ENCODE results near the gene VSTM2L.

The VSTM2L gene

DNA sequence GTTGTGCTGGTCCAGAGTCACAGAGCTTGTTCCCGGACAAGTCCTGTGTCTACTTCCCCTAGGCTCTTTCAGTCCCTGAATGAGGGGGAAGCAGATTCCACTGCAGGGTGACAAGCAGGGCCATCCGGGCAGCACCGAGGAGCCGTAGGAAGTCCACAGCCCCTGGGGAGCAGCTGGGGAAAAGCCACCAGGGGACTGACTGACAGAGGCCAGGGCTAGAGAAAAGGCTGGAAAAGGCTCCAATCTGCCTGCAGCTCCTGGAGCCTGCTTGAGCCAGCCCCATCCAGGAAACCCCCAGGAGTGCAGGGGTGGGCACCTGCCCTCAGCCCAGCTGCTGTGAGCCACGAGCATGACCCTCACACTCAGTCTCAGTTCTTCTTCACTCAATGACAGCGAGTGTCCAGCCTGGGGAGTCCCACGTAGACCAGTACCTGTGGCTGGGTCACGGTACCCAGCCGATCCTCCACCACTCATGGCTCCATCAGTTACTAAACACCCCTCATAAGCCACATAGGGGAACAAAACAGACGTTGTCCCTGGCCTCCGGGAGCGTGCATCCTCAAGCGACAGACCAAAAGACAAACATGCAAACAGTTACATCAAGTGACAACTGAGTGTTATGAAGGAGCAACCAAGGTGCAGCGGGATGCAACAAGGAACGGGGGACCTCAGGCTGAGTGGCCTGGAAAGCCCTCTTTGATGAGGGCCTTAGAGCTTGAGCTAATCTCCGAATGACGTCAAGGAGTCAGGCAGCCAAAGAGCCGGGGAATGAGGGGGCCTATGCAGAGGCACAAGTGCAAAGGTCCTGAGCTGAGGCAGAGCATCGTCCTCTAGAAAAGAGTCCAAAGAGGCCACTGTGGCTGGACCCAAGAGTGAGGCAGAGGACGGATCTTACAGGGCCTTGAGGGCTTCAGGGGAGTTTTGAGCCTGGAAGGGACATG lies 24.8 kb upstream of the VSTM2L start:
- DNase-seq (ENCODE audit: low read depth, low spot score) = no peak
- H3K4me3 ChIP-seq (ENCODE audit: low read length) = no peak overlapping the region

GRCh38 chr20:37878835-37879599 lies 23.9 kb upstream of the VSTM2L start:
- no peak overlapping the region for H3K4me3 ChIP-seq (ENCODE audit: low read length)
- no peak for DNase-seq (ENCODE audit: low read depth, low spot score)

DNA sequence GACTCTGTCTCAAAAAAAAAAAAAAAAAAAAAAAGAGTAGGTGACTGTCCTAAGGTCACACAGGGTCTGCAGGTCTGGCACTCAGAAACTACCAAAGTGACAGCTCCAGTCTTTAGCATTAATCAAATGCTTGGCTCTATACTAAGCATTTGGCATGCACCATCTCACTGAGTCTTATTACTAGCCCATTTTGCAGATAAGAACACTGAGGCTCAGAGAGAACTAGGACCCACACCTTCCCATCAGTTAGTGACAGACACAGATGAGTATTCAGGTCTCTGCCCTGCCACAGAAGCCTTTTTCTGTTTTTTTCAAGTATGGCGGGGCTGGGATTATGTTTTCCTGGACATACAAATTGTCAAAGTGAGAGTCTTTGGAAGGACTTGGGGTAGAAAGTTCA lies 23.1 kb upstream of the VSTM2L start:
- H3K4me3 ChIP-seq (ENCODE audit: low read length) = no peak overlapping the region
- DNase-seq (ENCODE audit: low read depth, low spot score) = no peak

GRCh38 chr20:37880726-37881591 lies 22.0 kb upstream of the VSTM2L start:
- no peak for DNase-seq (ENCODE audit: low read depth, low spot score)
- H3K4me3 ChIP-seq (ENCODE audit: low read length) = no peak overlapping the region

DNA sequence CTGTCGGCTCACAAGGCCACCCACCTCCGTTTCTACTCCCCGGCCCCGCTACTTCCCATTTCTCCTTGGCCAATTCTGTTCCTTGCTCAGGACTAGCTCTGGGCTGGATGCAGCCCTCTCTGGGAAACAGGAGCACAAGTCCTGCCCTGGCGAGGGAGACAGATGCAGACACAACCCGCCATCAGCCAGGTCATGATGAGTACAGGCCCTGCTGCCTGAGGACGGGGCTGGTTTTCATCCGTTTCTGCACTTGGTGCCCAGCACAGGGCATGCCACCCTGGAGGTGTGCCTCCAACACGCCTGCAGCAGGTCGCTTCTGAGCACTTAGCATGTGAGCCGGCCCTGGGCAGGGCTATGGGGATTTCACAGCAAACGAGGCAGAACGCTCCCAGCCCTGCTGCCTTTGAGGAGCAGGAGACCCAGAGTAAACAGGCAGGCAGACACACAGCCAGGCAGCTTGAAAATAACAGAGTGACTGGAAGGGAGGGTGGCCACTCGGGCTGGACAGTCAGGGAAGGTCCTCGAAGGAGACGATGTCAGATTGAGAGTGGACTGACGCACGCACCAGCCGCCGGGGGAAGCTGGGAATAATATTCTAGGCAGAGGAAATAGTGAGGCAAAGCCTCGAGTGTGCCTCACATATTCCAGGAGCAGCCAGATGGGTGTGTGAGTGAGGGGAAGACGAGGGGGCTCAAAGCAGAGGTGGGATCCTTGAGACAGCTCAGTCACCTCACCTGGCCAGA lies 21.2 kb upstream of the VSTM2L start:
- H3K4me3 ChIP-seq (ENCODE audit: low read length) = no peak overlapping the region
- no peak for DNase-seq (ENCODE audit: low read depth, low spot score)

DNA sequence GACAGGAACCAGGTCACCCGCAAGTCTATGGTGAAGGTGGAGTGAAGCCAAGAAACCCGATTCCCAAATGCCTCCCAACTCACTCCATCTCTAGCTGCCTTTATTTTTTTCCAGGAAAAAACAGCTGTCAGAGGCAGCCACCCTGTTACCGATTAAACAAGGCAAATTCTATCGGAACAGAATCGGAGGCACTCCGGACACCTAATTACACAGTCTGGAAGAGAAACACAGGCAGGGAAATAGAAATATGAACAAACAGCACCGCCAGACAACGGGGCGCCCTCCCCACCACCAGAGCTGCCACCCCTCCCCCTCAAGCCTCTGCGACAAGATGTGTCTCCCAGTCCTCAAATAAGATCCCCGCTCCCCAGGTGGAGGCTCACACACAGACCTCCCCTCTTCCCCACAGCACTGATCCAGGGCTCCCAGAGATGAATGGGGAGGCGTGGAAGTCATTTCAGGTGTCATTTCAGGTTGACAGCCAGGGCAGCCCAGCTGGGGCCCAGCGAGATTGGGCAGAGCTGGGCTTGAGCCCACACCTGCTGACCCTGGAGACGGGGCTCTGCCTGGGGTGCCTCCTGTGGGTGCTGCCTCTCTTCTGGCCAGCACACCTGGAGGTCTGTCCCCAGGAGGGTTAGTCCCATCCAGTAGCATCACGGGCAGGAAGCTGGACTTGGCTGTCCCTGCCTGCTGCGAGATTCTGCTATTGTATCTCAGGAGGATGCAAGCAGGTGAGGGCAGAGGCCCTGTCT lies 19.8 kb upstream of the VSTM2L start:
- no peak for DNase-seq (ENCODE audit: low read depth, low spot score)
- no peak overlapping the region for H3K4me3 ChIP-seq (ENCODE audit: low read length)

GRCh38 chr20:37885042-37885441 lies 17.9 kb upstream of the VSTM2L start:
- no peak overlapping the region for H3K4me3 ChIP-seq (ENCODE audit: low read length)
- no peak for DNase-seq (ENCODE audit: low read depth, low spot score)

GRCh38 chr20:37885593-37886503 lies 17.1 kb upstream of the VSTM2L start:
- DNase-seq (ENCODE audit: low read depth, low spot score) = no peak
- no peak overlapping the region for H3K4me3 ChIP-seq (ENCODE audit: low read length)

GRCh38 chr20:37886851-37887297 lies 16.1 kb upstream of the VSTM2L start:
- no peak overlapping the region for H3K4me3 ChIP-seq (ENCODE audit: low read length)
- no peak for DNase-seq (ENCODE audit: low read depth, low spot score)

GRCh38 chr20:37888641-37889040 lies 14.3 kb upstream of the VSTM2L start:
- no peak for DNase-seq (ENCODE audit: low read depth, low spot score)
- no peak overlapping the region for H3K4me3 ChIP-seq (ENCODE audit: low read length)

DNA sequence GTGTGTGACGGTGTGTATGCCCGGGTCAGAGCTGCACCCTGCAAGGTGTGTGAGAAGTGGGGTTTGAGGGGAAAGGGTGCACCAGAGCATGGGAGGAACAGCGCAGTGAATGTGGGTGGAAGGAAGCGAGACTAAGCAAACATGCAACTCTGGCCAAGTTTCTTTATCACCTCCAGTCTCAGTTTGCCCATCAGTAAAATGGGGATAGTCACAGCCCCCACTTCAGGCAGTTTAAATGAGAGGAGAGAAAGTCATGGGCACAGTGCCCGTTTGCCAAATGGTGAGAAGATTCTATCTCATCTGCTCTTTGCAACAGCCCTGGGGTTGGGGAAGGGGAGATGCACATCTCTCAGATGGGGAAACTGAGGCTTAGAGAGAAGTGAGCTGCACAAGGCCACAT lies 12.8 kb upstream of the VSTM2L start:
- no peak overlapping the region for H3K4me3 ChIP-seq (ENCODE audit: low read length)
- no peak for DNase-seq (ENCODE audit: low read depth, low spot score)

GRCh38 chr20:37890643-37891042 lies 12.3 kb upstream of the VSTM2L start:
- DNase-seq (ENCODE audit: low read depth, low spot score) = no peak
- H3K4me3 ChIP-seq (ENCODE audit: low read length) = no peak overlapping the region

- no peak for DNase-seq (ENCODE audit: low read depth, low spot score)
- H3K4me3 ChIP-seq (ENCODE audit: low read length) = no peak overlapping the region
These were observed 10.9 kb upstream of the VSTM2L start for GRCh38 chr20:37892001-37892400.

GRCh38 chr20:37893566-37894241 lies 9.2 kb upstream of the VSTM2L start:
- no peak for DNase-seq (ENCODE audit: low read depth, low spot score)
- no peak overlapping the region for H3K4me3 ChIP-seq (ENCODE audit: low read length)

GRCh38 chr20:37894454-37894853 lies 8.5 kb upstream of the VSTM2L start:
- no peak overlapping the region for H3K4me3 ChIP-seq (ENCODE audit: low read length)
- no peak for DNase-seq (ENCODE audit: low read depth, low spot score)

- H3K4me3 ChIP-seq (ENCODE audit: low read length) = no peak overlapping the region
- no peak for DNase-seq (ENCODE audit: low read depth, low spot score)
These were observed 7.8 kb upstream of the VSTM2L start for GRCh38 chr20:37895166-37895565.

Data from Jurkat, Clone E6-1 (cell line).